Left kidney (tissue), 2 donors: ENCODE measurements around the gene KRTAP2-3. TPM values are rescaled to one million over a fixed set of nuclear protein-coding genes. Genes with fewer than 3 reads are reported as not detected.

Experiments used
- DNase-seq: peaks from one replicate; pipeline ENCODE4 v3.0.0-alpha.2; 2013
- polyA plus RNA-seq: library from polyadenylated mRNA; unstranded; fragments of 120-200 nt; gene quantifications from one replicate; pipeline ENCODE4 v1.2.1, GENCODE V29; 2013; ENCODE audit not compliant: insufficient read length

Gene KRTAP2-3
- polyA plus RNA-seq, 1 donor, result not detected

- DNase-seq, result no peak
These were observed 30.2 kb downstream of the KRTAP2-3 start, which contains the start of gene KRTAP1-4 for GRCh38 chr17:41029633-41030245. Gene KRTAP1-4, minus strand, starts transcription at chr17:41030195. Its CDS starts 117 bp downstream, at chr17:41030078.

DNA sequence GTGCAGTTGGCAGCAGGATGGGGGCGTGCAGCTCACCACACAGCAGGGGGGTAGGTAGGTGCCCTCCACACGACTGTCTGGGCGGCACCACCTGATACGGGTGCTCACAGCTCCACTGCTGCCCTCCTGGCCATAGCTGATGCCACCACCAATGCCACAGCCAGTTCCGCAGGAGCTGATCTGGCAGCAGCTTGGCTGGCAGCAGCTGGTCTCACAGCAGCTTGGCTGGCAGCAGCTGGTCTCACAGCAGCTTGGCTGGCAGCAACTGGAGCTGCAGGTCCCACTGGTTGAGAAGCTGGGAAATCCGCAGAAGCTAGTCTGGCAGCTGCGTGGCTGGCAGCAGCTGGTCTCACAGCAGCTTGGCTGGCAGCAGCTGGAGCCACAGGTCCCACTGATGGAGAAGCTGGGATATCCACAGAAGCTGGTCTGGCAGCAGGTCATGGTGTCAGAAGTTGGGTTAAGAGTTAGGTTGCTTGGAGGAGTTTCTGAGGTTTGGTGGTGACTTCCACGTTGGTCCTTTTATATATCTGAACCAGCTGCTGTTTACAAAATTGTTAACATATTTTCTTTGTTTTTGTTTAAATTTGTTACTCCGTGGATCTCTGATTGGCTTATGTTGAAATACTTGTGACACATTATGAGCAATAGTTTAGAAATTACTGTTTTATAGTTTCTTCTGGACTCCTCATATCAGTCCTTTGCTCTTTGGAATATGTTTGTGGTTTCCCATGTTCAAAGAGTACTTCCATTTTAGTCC is 33.0 kb downstream of the KRTAP2-3 start, which contains the start of gene KRTAP1-5:
Gene KRTAP1-5, minus strand, starts transcription at position 494 of the 757 bp plus-strand sequence. Its CDS starts 53 bp downstream, at position 441.
- no peak for DNase-seq

GRCh38 chr17:41024697-41025096 is 35.2 kb downstream of the KRTAP2-3 start:
- DNase-seq, result no peak

- no peak for DNase-seq
These were observed 39.6 kb downstream of the KRTAP2-3 start for GRCh38 chr17:41020336-41020735.

GRCh38 chr17:41019415-41019814 is 40.5 kb downstream of the KRTAP2-3 start:
- no peak for DNase-seq

GRCh38 chr17:41018541-41018940 is 41.4 kb downstream of the KRTAP2-3 start:
- DNase-seq, result no peak

DNA sequence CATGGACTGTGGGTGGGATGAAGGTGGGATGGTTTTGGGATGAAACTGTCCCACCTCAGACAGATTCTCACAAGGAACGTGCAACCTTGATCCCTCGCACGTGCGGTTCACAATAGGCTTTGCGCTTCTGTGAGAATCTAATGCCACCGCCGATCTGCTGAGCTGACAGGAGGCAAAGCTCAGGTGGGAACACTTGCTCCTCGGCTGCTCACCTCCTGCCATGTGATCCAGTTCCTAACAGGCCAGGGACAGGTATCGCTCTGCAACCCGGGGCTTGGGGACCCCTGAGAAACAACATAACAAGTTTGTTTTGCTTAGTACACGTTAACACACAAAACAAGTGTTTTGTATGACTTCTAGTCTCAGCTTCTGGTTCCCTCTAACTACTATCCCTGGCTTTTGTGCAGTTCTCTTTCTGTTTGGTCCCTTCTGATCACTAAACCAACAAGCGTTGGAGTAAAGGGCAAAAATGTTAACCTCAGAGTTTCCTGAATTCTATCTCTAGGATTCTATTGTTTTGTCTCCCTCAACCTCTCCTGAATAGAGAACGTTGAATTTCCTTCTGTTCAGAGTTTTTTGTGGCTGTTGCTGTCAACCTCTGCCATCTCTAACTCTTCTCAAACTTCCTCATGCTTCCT is 43.2 kb downstream of the KRTAP2-3 start:
- no peak for DNase-seq

- no peak for DNase-seq
These were observed 44.5 kb downstream of the KRTAP2-3 start for GRCh38 chr17:41015454-41015853.

DNA sequence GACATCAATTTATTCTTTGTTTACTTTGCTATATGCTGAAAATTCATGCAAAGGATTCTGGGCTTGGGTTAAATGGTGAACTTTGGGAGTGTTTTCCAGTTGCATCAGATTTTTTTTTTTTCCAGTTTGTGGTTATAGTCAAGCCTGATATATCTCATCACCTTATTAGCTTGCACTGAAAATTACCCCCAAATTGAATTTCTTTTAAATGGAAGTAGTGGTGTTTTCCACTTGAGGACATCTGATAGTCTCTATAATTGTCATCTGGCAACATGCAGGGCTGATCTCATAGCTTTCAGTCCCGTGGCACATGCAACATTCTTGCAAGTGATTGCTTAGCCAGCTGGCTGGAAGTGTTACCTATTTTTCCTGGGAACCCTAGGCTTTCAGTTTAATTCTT is 46.3 kb downstream of the KRTAP2-3 start:
- no peak for DNase-seq

DNA sequence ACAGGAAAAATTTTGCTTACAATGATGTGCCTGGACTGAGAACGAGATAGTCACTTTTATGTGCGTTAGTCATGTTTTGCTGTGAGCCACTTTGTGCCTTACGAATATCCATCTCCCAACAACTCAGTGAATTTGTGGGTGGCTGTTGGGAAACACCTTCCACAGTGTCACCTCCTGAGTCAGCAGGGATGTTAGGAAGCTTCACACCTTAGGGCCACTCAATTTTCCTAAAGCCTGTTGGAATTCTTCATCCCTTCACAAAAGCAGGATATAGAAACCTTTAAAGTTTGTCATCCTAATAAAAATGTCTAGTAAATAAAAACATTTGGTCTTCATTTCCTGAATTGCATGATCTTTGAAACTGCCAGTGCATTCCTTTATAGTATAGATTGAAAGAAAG is 46.7 kb downstream of the KRTAP2-3 start:
- DNase-seq, result no peak

DNA sequence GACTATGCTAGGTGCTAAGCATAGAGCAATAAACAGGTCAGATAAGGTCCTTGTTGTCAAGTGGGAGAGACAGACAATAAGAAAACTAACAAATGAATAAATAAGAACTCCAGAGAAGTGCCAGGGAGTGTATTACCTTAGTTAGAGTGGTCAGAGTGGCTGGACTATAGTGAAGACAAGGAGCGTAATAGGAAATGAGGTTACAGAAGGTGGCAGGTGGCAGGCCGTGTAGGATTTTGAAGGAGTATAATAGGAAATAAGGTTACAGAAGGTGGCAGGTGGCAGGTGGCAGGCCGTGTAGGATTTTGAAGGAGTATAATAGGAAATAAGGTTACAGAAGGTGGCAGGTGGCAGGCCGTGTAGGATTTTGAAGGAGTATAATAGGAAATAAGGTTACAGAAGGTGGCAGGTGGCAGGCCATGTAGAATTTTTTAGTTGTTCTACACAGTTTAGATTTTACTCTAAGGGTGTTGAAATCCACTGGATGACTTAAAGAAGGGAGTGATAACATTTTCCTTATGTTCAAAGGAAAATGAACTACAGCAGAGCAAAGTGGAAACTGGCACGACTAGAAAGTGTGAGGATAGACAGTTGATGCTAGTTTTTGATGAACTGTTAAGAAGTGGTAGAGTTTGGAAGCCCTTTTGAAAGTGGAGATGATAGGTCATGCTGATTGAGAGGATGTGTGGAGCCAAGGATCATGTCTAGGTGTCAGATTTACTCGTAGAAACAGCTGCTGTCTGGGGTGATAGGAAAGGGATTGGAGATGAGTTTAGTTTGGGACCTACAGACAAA is 47.4 kb downstream of the KRTAP2-3 start:
- no peak for DNase-seq

GRCh38 chr17:41010441-41010840 is 49.5 kb downstream of the KRTAP2-3 start:
- DNase-seq, result no peak

- DNase-seq, result no peak
These were observed 50.0 kb downstream of the KRTAP2-3 start for GRCh38 chr17:41009936-41010335.

DNA sequence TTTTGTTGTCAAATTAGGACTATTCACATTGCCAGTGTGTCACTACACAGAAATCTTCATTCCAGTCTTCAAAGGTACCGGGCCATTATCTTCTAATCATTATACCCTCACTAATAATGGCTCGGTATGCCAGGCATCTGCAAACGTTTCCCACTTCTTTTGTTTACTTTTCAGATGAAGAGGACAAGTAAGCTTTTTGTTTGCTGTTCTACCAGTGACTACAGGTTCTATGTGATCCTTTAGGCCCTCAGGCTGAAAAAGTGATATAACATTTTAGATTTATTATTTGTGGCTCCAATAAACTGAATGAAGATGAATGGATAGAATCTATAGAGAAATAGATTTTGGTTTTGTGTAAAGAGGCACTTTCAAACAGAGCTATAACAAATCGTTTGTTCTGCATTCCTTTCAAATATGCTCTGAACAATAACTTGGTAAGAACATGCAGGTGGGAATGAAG is 50.6 kb downstream of the KRTAP2-3 start:
- no peak for DNase-seq

Other genes starting within 250 kb of the KRTAP2-3 start
- 45.2 TPM for gene KRT10, start 237.5 kb downstream of the KRTAP2-3 start, polyA plus RNA-seq
- 0.37 TPM for gene KRT12, start 192.9 kb downstream of the KRTAP2-3 start, polyA plus RNA-seq
- 0.33 TPM for gene KRT20, start 174.9 kb downstream of the KRTAP2-3 start, polyA plus RNA-seq
- 1.1 TPM for gene KRT23, start 122.5 kb downstream of the KRTAP2-3 start, polyA plus RNA-seq
- gene KRT39, start 93.2 kb downstream of the KRTAP2-3 start, polyA plus RNA-seq, result not detected
- gene KRT40, start 75.8 kb downstream of the KRTAP2-3 start, polyA plus RNA-seq, result not detected
- gene KRTAP3-3, start 66.0 kb downstream of the KRTAP2-3 start, polyA plus RNA-seq, result not detected
- gene KRTAP3-2, start 60.2 kb downstream of the KRTAP2-3 start, polyA plus RNA-seq, result not detected
- gene KRTAP3-1, start 51.0 kb downstream of the KRTAP2-3 start, polyA plus RNA-seq, result not detected
- gene KRTAP1-5, start 32.9 kb downstream of the KRTAP2-3 start, polyA plus RNA-seq, result not detected
- gene KRTAP1-4, start 29.9 kb downstream of the KRTAP2-3 start, polyA plus RNA-seq, result not detected
- not detected for gene KRTAP1-3, start 25.2 kb downstream of the KRTAP2-3 start, polyA plus RNA-seq
- gene KRTAP1-1, start 18.7 kb downstream of the KRTAP2-3 start, polyA plus RNA-seq, result not detected
- not detected for gene KRTAP2-1, start 12.8 kb downstream of the KRTAP2-3 start, polyA plus RNA-seq
- not detected for gene KRTAP2-2, start 4.9 kb downstream of the KRTAP2-3 start, polyA plus RNA-seq
- not detected for gene KRTAP2-4, start 5.8 kb upstream of the KRTAP2-3 start, polyA plus RNA-seq
- not detected for gene KRTAP4-7, start 24.0 kb upstream of the KRTAP2-3 start, polyA plus RNA-seq
- gene KRTAP4-8, start 38.0 kb upstream of the KRTAP2-3 start, polyA plus RNA-seq, result not detected
- not detected for gene KRTAP4-16, start 42.1 kb upstream of the KRTAP2-3 start, polyA plus RNA-seq
- gene KRTAP4-9, start 45.3 kb upstream of the KRTAP2-3 start, polyA plus RNA-seq, result not detected
- not detected for gene KRTAP4-11, start 58.3 kb upstream of the KRTAP2-3 start, polyA plus RNA-seq
- not detected for gene KRTAP4-12, start 64.1 kb upstream of the KRTAP2-3 start, polyA plus RNA-seq
- gene KRTAP4-6, start 80.4 kb upstream of the KRTAP2-3 start, polyA plus RNA-seq, result not detected
- not detected for gene KRTAP4-5, start 89.7 kb upstream of the KRTAP2-3 start, polyA plus RNA-seq
- not detected for gene KRTAP4-4, start 100.6 kb upstream of the KRTAP2-3 start, polyA plus RNA-seq
- not detected for gene KRTAP4-3, start 108.1 kb upstream of the KRTAP2-3 start, polyA plus RNA-seq
- gene KRTAP4-2, start 118.1 kb upstream of the KRTAP2-3 start, polyA plus RNA-seq, result not detected
- gene KRTAP4-1, start 124.8 kb upstream of the KRTAP2-3 start, polyA plus RNA-seq, result not detected
- not detected for gene KRTAP9-1, start 129.8 kb upstream of the KRTAP2-3 start, polyA plus RNA-seq
- not detected for gene KRTAP9-2, start 166.5 kb upstream of the KRTAP2-3 start, polyA plus RNA-seq
- not detected for gene KRTAP9-3, start 172.3 kb upstream of the KRTAP2-3 start, polyA plus RNA-seq
- not detected for gene KRTAP9-8, start 177.9 kb upstream of the KRTAP2-3 start, polyA plus RNA-seq
- gene KRTAP9-4, start 189.6 kb upstream of the KRTAP2-3 start, polyA plus RNA-seq, result not detected
- gene KRTAP9-9, start 195.3 kb upstream of the KRTAP2-3 start, polyA plus RNA-seq, result not detected
- 0.42 TPM for gene KRTAP9-6, start 205.3 kb upstream of the KRTAP2-3 start, polyA plus RNA-seq
- not detected for gene KRTAP9-7, start 215.6 kb upstream of the KRTAP2-3 start, polyA plus RNA-seq
- gene KRTAP29-1, start 242.7 kb upstream of the KRTAP2-3 start, polyA plus RNA-seq, result not detected
- not detected for gene KRTAP16-1, start 249.2 kb upstream of the KRTAP2-3 start, polyA plus RNA-seq